Loucy (cell line): Measurements from ENCODE around the gene SUN2.

Experiments used
- CTCF ChIP-seq: fragments of 200-600 bp; sonication (generic); conservative IDR thresholded peaks from 2 replicates; pipeline ENCODE4 v1.5.1; 2014; ENCODE audit warnings: mild to moderate bottlenecking, antibody characterized with exemption, low read length
- EZH2phosphoT487 ChIP-seq: fragments of 200-600 bp; IDR thresholded peaks from 2 replicates; pipeline ENCODE4 v1.6.1; 2018; ENCODE audit warnings: antibody characterized with exemption, mild to moderate bottlenecking, moderate library complexity, borderline replicate concordance

DNA sequence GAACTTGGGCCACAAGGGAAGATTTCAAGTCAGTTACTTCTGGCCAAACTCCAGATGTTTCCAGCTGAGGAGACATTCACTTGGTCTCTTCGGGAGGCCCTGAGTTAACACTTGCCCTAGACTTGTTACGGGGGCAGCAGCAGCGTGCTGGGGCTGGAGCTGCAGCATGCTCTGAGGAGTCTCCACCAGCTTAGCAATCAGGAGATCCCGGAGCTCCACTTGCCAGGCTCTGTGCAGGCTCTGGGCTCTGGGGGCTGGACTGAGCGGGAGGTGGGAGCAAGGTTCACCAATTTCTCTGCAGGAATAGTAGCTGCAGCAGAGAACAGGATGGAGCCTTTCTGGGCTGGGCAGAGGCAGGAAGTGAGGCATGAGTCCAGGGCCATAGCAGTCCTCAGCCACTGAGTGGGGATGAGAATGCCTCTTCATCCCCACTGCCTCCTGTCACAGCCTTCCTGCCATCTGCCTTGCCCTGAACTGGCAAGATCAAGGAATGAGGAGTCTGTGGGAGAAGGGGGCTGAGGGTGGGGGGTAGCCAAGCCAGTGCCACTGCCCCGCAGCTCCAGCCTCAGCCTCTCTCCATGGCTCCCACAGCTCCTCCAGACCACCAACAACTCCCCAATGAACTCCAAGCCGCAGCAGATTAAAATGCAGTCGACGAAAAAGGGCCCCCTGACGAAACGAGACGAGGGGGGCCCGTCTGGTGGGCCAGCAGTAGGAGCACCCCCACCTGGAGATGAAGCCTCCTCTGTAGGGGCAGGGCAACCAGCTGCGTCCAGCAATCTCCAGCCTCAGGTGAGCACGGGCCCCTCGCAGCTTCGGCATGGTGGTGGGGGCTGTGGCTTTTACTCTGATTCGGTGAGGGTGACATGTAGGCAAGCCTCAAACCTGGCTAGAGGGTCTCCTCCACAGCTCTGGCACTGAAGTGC, 26.7 kb downstream of the SUN2 start:
- no peak for TF ChIP-seq CTCF
- TF ChIP-seq EZH2phosphoT487 = no peak
